ENCODE measurements around the gene DMPK.

Gene DMPK

DNA sequence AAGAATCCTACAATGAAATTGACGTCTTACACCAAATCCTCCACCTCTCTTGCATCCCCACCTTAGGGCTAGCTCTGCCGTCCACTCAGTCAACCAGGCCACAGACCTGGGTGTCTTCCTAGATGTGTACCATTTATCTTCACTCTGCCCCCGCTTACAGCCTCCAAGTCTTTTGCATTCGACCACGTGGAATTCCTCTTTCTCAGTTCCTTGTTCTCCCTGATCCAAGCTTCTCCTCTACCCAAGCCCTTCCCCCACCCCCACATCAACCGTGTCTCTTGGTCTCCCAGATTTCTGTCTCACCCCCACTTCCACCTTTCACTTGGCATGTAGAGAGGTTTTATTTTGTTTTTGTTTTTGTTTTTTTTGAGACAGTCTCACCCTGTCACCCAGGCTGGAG, 11.6 kb upstream of the DMPK start:
- Histone ChIP-seq H3K36me3 (replicated peaks; ENCODE audit: low read depth, low read length) (peaks cover 12% of the 10 kb centered on the region), H2AFZ (ENCODE audit: low read depth, low read length) (no peak overlapping the region), H3K27me3 (ENCODE audit: low read depth, low read length) (no peaks in the 10 kb centered on the region), H4K20me1 (ENCODE audit: insufficient read depth, low read length) (peaks cover 14% of the 10 kb centered on the region), H3K4me1 (ENCODE audit: low read length) (peaks cover 32% of the 10 kb centered on the region), H3K27ac (ENCODE audit: low read length) (no peak overlapping the region), H3K9me3 (ENCODE audit: insufficient read depth, low read length) (no peaks in the 10 kb centered on the region), H3K4me3 (ENCODE audit: low read length) (peak overlapping the region; percentile 12; the same call in 1 of the 2 replicates), H3K79me2 (ENCODE audit: low read length) (peaks cover 15% of the 10 kb centered on the region), H3K9ac (ENCODE audit: low read length) (no peak overlapping the region), H3K4me2 (ENCODE audit: low read length) (peak overlapping the region; percentile 44)
- TF ChIP-seq EZH2phosphoT487 (IDR thresholded peaks at IDR 0.05; ENCODE audit: low read depth): no peak
- TF ChIP-seq, protein P1, sequence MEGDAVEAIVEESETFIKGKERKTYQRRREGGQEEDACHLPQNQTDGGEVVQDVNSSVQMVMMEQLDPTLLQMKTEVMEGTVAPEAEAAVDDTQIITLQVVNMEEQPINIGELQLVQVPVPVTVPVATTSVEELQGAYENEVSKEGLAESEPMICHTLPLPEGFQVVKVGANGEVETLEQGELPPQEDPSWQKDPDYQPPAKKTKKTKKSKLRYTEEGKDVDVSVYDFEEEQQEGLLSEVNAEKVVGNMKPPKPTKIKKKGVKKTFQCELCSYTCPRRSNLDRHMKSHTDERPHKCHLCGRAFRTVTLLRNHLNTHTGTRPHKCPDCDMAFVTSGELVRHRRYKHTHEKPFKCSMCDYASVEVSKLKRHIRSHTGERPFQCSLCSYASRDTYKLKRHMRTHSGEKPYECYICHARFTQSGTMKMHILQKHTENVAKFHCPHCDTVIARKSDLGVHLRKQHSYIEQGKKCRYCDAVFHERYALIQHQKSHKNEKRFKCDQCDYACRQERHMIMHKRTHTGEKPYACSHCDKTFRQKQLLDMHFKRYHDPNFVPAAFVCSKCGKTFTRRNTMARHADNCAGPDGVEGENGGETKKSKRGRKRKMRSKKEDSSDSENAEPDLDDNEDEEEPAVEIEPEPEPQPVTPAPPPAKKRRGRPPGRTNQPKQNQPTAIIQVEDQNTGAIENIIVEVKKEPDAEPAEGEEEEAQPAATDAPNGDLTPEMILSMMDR (IDR thresholded peaks at IDR 0.05; ENCODE audit: low read depth, low read length): no peak

DNA sequence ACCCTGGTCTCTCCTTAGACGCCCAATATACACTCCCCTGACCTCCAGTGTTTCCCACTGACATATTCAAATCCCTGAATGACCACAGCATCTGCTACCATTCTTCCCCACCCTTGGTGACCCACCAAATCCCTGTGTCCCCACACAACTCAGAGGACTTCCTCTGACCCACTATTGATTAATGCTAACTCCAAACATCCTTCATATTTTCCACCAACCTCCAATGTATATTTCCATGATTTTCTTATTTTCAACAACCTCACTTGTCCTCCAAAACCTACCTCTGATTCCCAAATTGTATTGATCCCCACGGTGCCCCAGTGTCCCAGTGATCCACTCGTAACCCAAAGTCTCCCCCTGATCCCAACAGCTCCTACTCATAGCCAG, 10.9 kb upstream of the DMPK start:
- H3K36me3 ChIP-seq (replicated peaks; ENCODE audit: low read depth, low read length): peaks cover 14% of the 10 kb centered on the region
- peaks cover 15% of the 10 kb centered on the region for H3K79me2 ChIP-seq (ENCODE audit: low read length)
- no peak for TF ChIP-seq EZH2phosphoT487 (IDR thresholded peaks at IDR 0.05; ENCODE audit: low read depth)
- TF ChIP-seq, protein P1 (IDR thresholded peaks at IDR 0.05; ENCODE audit: low read depth, low read length): no peak
- H3K9me3 ChIP-seq (ENCODE audit: insufficient read depth, low read length): no peaks in the 10 kb centered on the region
- H3K4me2 ChIP-seq (ENCODE audit: low read length): peak overlapping the region; percentile 44
- H3K27ac ChIP-seq (ENCODE audit: low read length): no peak overlapping the region
- H3K4me3 ChIP-seq (ENCODE audit: low read length): peak overlapping the region; percentile 49
- H4K20me1 ChIP-seq (ENCODE audit: insufficient read depth, low read length): peaks cover 14% of the 10 kb centered on the region
- H3K9ac ChIP-seq (ENCODE audit: low read length): no peak overlapping the region
- H3K27me3 ChIP-seq (ENCODE audit: low read depth, low read length): no peaks in the 10 kb centered on the region
- H2AFZ ChIP-seq (ENCODE audit: low read depth, low read length): no peak overlapping the region
- H3K4me1 ChIP-seq (ENCODE audit: low read length): peaks cover 29% of the 10 kb centered on the region

DNA sequence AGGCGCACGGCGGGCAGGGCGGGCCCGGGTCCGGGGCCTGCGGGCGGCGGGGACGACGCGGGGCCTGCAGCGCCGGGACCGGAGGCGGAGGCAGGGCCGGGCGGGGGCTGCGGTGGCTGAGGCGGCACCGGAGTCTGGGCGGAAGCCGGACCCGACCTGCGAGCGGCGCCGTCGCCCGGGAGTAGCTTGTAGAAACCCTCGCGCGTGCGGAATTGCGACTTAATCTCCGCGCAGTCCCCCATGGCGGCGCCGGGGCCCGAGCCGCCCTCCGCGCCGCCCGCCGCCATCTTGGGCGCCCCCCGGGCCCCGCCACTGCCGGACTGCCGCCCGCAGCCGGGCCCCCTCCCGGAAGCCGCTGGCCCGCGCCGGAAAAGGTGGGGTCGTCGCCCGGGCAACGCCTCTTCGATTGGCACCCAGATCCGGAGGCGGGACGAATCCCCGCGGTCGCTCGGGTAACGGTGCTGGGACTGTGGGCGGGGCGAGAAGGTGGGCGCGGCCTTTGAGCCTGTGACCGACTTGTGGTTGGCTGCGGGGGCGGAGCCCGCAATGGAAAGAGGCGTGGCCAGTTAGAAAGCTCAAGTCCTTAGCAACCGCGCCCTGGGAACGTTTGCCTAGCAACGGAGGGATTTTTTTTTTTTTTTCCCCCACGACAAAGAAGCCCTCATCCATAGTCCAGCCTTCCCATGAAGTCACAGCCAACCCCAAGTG, 10.3 kb upstream of the DMPK start, which contains the start of gene DMWD:
Gene DMWD (minus strand): TSS at position 376 of the 708 bp plus-strand sequence. CDS start 89 bp downstream, at position 287.
- no peaks in the 10 kb centered on the region for H3K9me3 ChIP-seq (ENCODE audit: insufficient read depth, low read length)
- H2AFZ ChIP-seq (ENCODE audit: low read depth, low read length): no peak within 1 kb of the TSS
- no peak for TF ChIP-seq EZH2phosphoT487 (IDR thresholded peaks at IDR 0.05; ENCODE audit: low read depth)
- TF ChIP-seq, protein P1 (IDR thresholded peaks at IDR 0.05; ENCODE audit: low read depth, low read length): no peak
- H3K9ac ChIP-seq (ENCODE audit: low read length): peak within 1 kb of the TSS; percentile 92
- H3K4me2 ChIP-seq (ENCODE audit: low read length): peak within 1 kb of the TSS; percentile 100
- peaks cover 14% of the 10 kb centered on the region for H3K36me3 ChIP-seq (replicated peaks; ENCODE audit: low read depth, low read length)
- H4K20me1 ChIP-seq (ENCODE audit: insufficient read depth, low read length): peaks cover 14% of the 10 kb centered on the region
- no peak within 1 kb of the TSS for H3K27ac ChIP-seq (ENCODE audit: low read length)
- no peaks in the 10 kb centered on the region for H3K27me3 ChIP-seq (ENCODE audit: low read depth, low read length)
- H3K4me1 ChIP-seq (ENCODE audit: low read length): peaks cover 29% of the 10 kb centered on the region
- H3K4me3 ChIP-seq (ENCODE audit: low read length): peak within 1 kb of the TSS; percentile 90
- peaks cover 15% of the 10 kb centered on the region for H3K79me2 ChIP-seq (ENCODE audit: low read length)

DNA sequence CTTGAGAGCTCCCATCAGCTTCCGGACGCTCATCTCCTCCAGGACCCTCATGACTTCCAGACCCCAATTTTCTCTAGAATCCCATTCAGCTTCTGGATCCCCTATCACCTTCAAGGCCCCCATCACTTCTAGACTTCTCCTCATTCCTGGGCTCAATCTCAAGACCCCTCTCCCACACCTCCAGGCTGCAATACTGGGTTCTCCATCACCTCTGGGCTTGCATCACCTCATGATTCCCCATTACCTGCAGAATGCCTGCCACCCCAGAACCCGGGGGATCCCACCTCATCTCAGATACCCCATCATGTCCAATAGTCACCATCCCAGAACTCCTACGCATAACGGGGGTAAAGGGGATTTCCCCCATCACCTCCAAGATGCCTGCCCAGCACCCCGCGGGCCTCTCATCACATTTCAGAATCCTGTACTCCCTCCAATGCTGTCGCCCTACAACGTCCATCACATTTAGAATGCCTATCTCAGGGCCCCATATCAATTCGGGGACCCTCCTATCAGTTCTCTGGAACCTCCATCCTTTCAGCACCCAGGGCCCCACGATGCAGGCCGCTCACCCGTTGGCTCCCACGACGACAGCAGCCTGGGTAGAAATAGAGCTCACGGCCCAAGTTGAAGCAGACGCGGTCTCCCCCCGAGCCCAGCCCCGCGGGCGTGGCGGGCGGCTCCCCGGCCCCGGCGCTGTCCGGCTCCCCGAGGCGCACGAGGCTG, 9.6 kb upstream of the DMPK start:
- no peaks in the 10 kb centered on the region for H3K9me3 ChIP-seq (ENCODE audit: insufficient read depth, low read length)
- H4K20me1 ChIP-seq (ENCODE audit: insufficient read depth, low read length): peaks cover 14% of the 10 kb centered on the region
- peak overlapping the region; percentile 92 for H3K9ac ChIP-seq (ENCODE audit: low read length)
- no peak for TF ChIP-seq EZH2phosphoT487 (IDR thresholded peaks at IDR 0.05; ENCODE audit: low read depth)
- TF ChIP-seq, protein P1 (IDR thresholded peaks at IDR 0.05; ENCODE audit: low read depth, low read length): no peak
- H3K4me1 ChIP-seq (ENCODE audit: low read length): peaks cover 28% of the 10 kb centered on the region
- no peaks in the 10 kb centered on the region for H3K27me3 ChIP-seq (ENCODE audit: low read depth, low read length)
- peaks cover 21% of the 10 kb centered on the region for H3K36me3 ChIP-seq (replicated peaks; ENCODE audit: low read depth, low read length)
- H2AFZ ChIP-seq (ENCODE audit: low read depth, low read length): no peak overlapping the region
- H3K4me3 ChIP-seq (ENCODE audit: low read length): peak overlapping the region; percentile 90
- H3K27ac ChIP-seq (ENCODE audit: low read length): no peak overlapping the region
- peak overlapping the region; percentile 100 for H3K4me2 ChIP-seq (ENCODE audit: low read length)
- peaks cover 15% of the 10 kb centered on the region for H3K79me2 ChIP-seq (ENCODE audit: low read length)
